GM21515 (cell line): ENCODE measurements around the gene LAP3.
"Not testable (repeated sequence)": the region's sequence is repeated elsewhere in the genome, so short reads cannot be mapped to it uniquely, and the experiment has no call there.

Experiments
- ATAC-seq: cut with Tn5 transposase; IDR thresholded peaks from one replicate; pipeline ENCODE4 v1.9.1; 2021; ENCODE audit not compliant: unreplicated experiment

The LAP3 gene

GRCh38 chr4:17561195-17561909 is 15.6 kb upstream of the LAP3 start:
- no peak for ATAC-seq

- no peak for ATAC-seq
Measured at GRCh38 chr4:17562157-17562556, 14.8 kb upstream of the LAP3 start.

- ATAC-seq, result no peak
Measured at GRCh38 chr4:17565846-17566245, 11.2 kb upstream of the LAP3 start.

DNA sequence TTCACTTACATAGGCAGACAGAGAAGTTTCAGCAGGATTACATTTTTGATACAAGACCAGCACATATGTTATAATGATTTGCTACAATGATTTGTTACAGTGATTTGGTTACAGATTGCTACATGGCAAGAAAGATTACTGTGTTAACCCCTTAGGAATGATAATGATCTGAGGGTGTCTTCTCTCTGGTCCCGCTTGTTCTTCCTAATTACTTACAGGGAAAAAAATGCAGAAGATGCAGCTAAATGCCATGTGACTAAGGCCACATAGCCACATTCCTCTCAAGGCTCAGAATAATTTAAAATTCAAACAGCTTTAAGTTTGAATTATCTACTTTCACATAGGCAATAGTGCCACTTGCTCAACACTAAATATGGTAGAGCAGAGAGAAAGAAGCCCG is 9.7 kb upstream of the LAP3 start:
- no peak for ATAC-seq

DNA sequence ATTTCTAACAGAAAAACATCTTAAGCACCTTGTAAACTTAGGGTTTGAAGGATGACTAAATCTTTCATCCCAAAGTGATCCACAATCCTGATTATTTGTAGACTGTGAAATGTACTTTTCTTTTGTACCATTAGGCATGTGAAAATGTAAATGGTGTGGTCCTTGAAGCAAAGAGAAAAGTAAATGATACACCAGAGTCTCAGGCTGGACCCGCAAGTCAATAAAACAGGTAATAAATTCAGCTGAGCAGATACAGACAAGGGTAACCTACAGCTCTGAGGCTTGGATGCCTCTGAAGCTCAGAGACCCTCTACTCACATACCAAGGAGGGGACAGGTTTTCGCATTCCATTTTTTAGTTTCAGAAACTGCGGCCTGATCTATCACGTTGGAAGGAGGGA is 2.8 kb upstream of the LAP3 start:
- no peak for ATAC-seq

DNA sequence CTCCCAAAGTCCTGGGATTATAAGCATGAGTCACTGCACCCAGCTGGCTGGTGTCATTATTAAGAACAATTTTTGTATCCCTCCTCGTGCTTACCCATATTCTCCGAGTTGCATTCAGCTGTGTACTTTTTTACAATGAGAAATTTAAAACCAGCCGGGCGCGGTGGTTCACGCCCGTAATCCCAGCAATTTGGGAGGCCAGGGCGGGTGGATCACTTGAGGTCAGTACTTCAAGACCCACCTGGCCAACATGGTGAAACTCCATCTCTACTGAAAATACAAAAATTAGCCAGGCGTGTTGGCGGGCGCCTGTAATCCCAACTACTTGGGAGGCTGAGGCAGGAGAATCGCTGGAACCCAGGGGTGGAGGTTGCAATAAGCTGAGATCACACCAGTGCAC is 1.8 kb upstream of the LAP3 start:
- not testable (repeated sequence) for ATAC-seq

DNA sequence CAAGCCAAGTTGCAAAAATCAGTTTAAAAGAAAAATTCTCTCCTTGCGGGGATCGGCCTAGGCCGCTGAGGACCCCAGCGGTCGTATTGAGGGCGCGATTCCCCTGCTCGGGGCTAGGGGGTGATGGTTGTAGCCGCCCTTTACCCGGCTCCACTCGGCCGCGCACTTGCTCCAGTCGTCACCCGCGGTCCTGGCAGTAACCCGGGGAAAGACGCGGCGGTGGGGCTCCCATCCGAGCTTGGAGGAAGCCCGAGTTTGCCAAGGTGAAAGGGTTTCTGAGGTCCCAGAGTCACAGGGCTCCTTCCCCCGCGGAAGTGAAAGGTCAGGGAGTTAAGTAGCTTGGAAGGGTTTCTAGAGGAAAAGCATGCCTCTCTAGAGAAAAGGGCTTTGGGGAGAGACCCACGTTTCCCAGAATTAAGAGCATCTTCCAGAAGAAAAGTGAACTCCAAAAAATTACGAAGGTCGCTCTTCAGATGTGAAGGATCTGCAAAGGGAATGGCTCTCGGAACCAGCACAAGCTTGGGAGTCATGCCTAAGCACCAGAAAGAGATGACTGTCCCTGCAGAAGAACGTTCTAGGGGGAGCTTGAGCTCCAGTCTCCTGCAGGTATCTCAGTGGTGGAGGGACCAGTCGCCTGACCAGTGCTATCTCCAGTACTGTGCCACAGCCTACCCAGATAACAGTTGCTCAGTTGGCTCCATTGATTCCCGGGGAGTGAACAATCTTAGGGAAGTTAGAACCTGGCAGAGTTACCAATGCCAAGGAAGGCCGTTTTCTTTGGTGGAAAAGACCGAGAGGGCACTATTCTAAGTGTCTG is 875 bp downstream of the LAP3 start:
- ATAC-seq, result peak; percentile 7

DNA sequence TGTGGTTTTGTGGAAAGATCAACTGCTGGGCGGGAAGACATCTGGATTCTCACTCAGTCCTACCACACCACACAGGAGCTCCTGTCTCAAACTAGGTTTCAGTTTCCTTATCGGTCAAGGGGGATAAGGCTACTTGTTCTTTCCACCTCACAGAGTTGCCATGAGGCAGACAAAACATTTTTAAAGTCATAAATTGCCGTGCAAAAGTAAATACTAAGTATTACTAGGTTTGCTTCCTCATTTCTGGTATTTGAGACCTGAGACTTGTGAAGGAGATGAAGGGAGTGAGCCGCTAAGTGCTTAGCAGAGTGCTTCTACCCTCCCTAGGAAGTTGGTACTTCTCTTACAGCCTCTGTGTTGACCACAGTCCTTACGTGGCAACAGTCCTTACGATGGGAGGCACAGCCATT is 1.5 kb downstream of the LAP3 start:
- peak; percentile 29 for ATAC-seq

DNA sequence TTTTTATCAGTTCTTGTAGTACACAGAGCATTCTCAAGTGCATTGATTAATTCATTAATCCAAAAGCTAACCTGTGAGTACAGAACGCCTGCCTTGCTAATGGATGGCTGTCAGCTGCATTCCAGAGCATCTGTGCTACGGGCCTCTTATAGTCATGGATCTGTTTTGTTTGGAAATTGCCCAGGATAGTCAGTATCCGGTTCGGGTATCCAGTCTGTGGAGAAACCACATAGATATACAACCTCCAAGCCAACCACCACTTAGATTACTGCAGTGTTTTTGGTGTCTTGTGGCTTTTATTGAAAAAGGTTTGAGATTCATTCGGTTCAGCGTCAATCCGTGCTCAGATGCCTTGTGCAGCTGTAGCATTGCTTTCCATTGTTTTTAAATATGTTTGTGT is 4.0 kb downstream of the LAP3 start:
- no peak for ATAC-seq

DNA sequence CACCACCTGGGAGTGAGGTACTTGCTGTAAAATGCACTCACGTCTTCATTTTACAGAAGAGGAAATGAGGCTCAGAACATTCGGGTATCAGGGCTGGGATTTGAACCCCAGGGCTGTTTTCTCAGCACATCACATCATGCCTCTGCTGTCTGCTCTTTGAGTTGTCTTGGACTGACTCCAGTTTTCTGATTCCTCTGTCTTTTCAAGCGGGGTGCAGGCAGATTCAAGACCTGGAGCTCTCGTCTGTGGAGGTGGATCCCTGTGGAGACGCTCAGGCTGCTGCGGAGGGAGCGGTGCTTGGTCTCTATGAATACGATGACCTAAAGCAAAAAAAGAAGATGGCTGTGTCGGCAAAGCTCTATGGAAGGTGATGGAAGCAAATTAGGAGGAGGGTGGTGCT is 6.3 kb downstream of the LAP3 start:
- ATAC-seq, result no peak

DNA sequence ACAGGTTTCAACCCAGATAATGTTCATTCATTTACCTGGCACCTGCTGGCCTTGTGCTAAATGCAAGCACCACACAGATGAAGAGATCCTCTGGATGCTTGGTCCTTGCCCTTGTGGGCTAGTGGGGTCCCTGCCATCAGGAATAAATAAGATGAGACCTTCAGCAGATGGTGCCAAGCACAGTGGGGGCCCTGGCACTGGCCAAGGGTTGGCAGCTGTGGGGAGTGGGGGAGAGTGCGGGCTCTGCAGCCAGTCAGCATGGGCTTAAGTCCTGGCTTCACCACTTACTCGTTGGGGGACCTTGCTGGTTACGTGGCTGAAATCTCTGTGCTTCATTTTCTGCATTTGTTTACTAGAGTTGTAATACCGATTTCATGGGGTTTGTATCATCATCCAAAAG is 6.9 kb downstream of the LAP3 start:
- ATAC-seq, result no peak

GRCh38 chr4:17584521-17585213 is 7.7 kb downstream of the LAP3 start:
- no peak for ATAC-seq

DNA sequence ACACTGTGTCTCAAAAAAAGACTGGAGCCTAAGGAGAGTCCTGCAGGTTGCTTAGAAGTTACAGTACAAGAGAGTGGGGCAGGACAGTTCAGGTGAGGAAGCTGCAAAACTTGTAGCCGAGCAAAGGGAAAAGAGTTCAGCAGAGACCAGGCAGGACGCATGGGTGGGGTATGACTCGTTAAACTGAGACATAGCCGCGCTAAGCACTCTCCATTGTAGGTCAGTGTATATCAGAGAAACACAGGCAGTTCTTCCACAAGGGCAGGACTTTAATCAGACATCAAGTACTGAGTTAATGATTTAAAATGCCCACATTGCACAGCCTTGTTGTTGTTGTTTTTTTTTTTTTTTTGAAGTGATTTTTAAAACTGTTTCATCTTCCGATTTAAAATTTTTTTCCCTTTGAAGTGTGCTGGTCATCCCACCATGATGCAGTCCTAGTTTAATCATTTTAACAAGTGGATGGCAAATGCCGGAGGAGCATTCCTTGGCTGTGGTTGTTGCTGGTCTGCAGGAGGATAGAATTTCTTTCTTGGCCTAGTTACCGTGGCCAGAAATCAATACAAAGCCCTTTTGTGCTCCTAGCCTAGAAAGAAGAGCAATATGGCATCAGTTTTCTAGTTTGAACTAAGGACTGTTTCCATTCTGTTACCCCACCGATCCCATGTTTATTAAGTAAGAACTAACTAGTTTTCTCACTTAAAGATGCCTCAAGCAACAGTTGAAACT is 10.3 kb downstream of the LAP3 start:
- ATAC-seq, result no peak

DNA sequence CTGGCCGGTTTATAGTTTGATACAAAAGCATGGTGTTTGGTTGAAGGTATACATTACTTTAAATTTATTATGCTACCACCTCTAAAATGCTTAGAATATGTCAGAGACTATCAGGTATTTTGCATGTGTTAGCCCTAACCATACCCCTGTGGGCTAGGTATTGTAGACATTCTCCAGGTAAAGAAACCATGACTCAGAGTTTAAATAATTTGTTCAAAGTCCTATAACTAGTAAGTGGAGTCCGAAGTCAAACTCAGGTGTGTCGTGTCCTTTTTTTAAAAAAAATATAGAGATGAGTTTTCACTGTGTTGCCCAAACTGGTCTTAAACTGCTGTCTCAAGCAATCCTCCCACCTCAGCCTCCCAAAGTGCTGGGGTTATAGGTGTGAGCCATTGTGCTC is 12.4 kb downstream of the LAP3 start:
- no peak for ATAC-seq

GRCh38 chr4:17595471-17596005 is 18.5 kb downstream of the LAP3 start:
- ATAC-seq, result peak; percentile 84

DNA sequence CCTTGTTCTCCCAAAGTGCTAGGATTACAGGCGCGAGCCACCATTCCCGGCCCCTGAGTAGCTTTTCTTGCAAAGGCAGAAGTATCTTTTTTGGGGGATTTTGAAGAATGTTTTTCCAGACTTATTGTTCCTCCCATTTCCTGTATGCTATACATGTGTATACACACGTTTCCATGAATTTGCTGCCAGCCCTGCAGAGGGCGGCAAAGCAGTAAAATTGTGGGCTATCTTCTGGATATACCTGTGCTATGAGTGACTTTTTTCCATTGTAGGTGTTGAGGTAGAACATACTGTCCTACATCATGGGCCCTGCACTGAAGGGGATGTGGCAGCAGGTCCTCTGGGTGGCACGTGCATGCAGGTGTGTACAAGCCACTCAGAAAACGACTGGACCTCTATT is 20.5 kb downstream of the LAP3 start:
- no peak for ATAC-seq

DNA sequence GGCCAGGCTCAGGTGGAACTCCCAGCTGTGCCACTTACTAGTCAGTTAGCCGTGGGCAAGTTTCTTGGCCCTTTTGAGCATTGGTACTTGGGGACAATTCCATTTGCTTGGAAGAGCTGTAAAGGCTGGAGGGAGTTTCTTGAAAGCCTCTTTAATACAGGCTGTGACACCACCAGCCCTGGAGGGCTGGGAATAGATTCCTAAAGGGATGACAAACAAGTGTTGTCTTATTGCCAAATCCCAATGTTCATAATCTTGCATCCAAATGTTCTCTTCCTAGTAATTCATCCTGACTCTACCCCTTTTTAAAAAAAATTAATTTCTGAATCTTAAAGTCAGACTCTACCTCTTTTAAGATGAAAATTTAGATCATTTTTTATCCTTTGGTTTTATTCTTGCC is 22.8 kb downstream of the LAP3 start:
- ATAC-seq, result no peak

- no peak for ATAC-seq
Measured at GRCh38 chr4:17605236-17605635, 28.2 kb downstream of the LAP3 start.

GRCh38 chr4:17613761-17614415 is 36.9 kb downstream of the LAP3 start:
- ATAC-seq, result peak; percentile 47
